HepG2 (cell line): ENCODE results near the gene DST. TPM values are rescaled to one million over a fixed set of nuclear protein-coding genes. Genes with fewer than 3 reads are reported as not detected.

Experiments
- EED ChIP-seq: sonication (generic); formaldehyde crosslinking; IDR thresholded peaks from 2 replicates; pipeline ENCODE4 v1.5.0; 2020; ENCODE audit warnings: mild to moderate bottlenecking, missing genetic modification reagents
- ELK4 ChIP-seq: sonication (generic); formaldehyde crosslinking; IDR thresholded peaks from 2 replicates; pipeline ENCODE4 v1.9.0; 2021; ENCODE audit warnings: missing genetic modification reagents, borderline replicate concordance
- HHEX ChIP-seq: IDR thresholded peaks from 2 replicates; pipeline ENCODE4 v1.6.1; 2016; ENCODE audit warnings: control low read depth
- MZF1 ChIP-seq: sonication (generic); formaldehyde crosslinking; IDR thresholded peaks from 2 replicates; pipeline ENCODE4 v1.8.1; 2023; ENCODE audit warnings: mild to moderate bottlenecking, missing genetic modification reagents, borderline replicate concordance
- REXO4 ChIP-seq: sonication (generic); formaldehyde crosslinking; IDR thresholded peaks from 2 replicates; pipeline ENCODE4 v1.8.0; 2022; ENCODE audit warnings: missing genetic modification reagents, mild to moderate bottlenecking, borderline replicate concordance
- SRF ChIP-seq: IDR thresholded peaks from 2 replicates; pipeline ENCODE4 v1.6.1; 2011; ENCODE audit warnings: mild to moderate bottlenecking, low read depth, low read length, moderate library complexity
- TBL1XR1 ChIP-seq: fragments of 150-350 bp; IDR thresholded peaks from 2 replicates; pipeline ENCODE4 v1.6.1; 2014; ENCODE audit warnings: borderline replicate concordance, low read length; ENCODE audit not compliant: partially characterized antibody
- ZNF124 ChIP-seq: sonication (generic); formaldehyde crosslinking; IDR thresholded peaks from 2 replicates; pipeline ENCODE4 v1.4.0; 2020; ENCODE audit warnings: missing genetic modification reagents
- ZNF232 ChIP-seq: sonication (generic); formaldehyde crosslinking; IDR thresholded peaks from 2 replicates; pipeline ENCODE4 v1.4.0; 2020; ENCODE audit warnings: missing genetic modification reagents, borderline replicate concordance
- ZNF337 ChIP-seq: sonication (generic); formaldehyde crosslinking; IDR thresholded peaks from 2 replicates; pipeline ENCODE4 v1.5.1; 2020; ENCODE audit warnings: missing genetic modification reagents, low read depth, mild to moderate bottlenecking, borderline replicate concordance
- ZNF670 ChIP-seq: sonication (generic); formaldehyde crosslinking; IDR thresholded peaks from 2 replicates; pipeline ENCODE4 v1.8.0; 2022; ENCODE audit warnings: mild to moderate bottlenecking, missing genetic modification reagents, borderline replicate concordance
- polyA plus RNA-seq, 8 experiments: library from polyadenylated mRNA; depleted of rRNA in 3 of 8; stranded (reverse) in 7 of 8; unstranded in 1 of 8; fragments of >200 nt; fragmentation: Illumina TruSeq in 4 of 8; extraction: Trizol in 4 of 8; gene quantifications; 2 replicates each; pipeline versions ENCODE4 v1.2.1 to v1.2.3, GENCODE V29; 2011 to 2016; ENCODE audit warnings: low read depth in 4 of 8, missing spikeins in 1 of 8, mixed read lengths in 1 of 8; ENCODE audit not compliant: insufficient read depth in 1 of 8
- total RNA-seq, 5 experiments: library from RNA; depleted of rRNA; stranded (reverse); fragments of >200 nt; fragmentation: Illumina TruSeq; extraction: Trizol; gene quantifications; 2 replicates each; pipeline ENCODE4 v1.2.3, GENCODE V29; 2016; ENCODE audit warnings: low read depth in 1 of 5
- TF ChIP-seq, protein P1 (sequence below): sonication (generic); formaldehyde crosslinking; IDR thresholded peaks from 2 replicates; pipeline ENCODE4 v1.5.0; 2020; ENCODE audit warnings: missing genetic modification reagents
- TF ChIP-seq, protein P2 (sequence below): sonication (generic); formaldehyde crosslinking; IDR thresholded peaks from 2 replicates; pipeline ENCODE4 v1.4.0; 2020; ENCODE audit warnings: missing genetic modification reagents, borderline replicate concordance

DST gene
- total and polyA plus RNA-seq, 2 of the 13 experiments (the other 11 are each of a cell fraction or from before 2014, with no cell fraction given): 64.4 to 89.0 TPM

- TF ChIP-seq ELK4 (no peak), SRF (no peak), ZNF232 (CRISPR knock-in tag) (no peak), MZF1 (CRISPR knock-in tag) (no peak), EED (CRISPR knock-in tag) (no peak), ZNF337 (no peak), TBL1XR1 (no peak), ZNF670 (CRISPR knock-in tag) (no peak), ZNF124 (CRISPR knock-in tag) (no peak), HHEX (CRISPR knock-in tag) (no peak), REXO4 (CRISPR knock-in tag) (no peak)
- TF ChIP-seq, protein P1, sequence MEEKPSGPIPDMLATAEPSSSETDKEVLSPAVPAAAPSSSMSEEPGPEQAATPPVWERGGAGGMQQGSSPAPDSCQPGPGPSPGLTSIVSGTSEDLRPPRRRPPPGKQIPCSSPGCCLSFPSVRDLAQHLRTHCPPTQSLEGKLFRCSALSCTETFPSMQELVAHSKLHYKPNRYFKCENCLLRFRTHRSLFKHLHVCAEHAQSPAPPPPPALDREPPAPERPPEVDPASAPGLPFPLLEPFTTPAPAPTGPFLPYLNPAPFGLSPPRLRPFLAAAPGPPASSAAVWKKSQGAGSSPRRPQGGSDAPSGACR: no peak
- TF ChIP-seq, protein P2, sequence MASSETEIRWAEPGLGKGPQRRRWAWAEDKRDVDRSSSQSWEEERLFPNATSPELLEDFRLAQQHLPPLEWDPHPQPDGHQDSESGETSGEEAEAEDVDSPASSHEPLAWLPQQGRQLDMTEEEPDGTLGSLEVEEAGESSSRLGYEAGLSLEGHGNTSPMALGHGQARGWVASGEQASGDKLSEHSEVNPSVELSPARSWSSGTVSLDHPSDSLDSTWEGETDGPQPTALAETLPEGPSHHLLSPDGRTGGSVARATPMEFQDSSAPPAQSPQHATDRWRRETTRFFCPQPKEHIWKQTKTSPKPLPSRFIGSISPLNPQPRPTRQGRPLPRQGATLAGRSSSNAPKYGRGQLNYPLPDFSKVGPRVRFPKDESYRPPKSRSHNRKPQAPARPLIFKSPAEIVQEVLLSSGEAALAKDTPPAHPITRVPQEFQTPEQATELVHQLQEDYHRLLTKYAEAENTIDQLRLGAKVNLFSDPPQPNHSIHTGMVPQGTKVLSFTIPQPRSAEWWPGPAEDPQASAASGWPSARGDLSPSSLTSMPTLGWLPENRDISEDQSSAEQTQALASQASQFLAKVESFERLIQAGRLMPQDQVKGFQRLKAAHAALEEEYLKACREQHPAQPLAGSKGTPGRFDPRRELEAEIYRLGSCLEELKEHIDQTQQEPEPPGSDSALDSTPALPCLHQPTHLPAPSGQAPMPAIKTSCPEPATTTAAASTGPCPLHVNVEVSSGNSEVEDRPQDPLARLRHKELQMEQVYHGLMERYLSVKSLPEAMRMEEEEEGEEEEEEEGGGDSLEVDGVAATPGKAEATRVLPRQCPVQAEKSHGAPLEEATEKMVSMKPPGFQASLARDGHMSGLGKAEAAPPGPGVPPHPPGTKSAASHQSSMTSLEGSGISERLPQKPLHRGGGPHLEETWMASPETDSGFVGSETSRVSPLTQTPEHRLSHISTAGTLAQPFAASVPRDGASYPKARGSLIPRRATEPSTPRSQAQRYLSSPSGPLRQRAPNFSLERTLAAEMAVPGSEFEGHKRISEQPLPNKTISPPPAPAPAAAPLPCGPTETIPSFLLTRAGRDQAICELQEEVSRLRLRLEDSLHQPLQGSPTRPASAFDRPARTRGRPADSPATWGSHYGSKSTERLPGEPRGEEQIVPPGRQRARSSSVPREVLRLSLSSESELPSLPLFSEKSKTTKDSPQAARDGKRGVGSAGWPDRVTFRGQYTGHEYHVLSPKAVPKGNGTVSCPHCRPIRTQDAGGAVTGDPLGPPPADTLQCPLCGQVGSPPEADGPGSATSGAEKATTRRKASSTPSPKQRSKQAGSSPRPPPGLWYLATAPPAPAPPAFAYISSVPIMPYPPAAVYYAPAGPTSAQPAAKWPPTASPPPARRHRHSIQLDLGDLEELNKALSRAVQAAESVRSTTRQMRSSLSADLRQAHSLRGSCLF (CRISPR knock-in tag): no peak
Observed at GRCh38 chr6:56416247-56416646, 226.4 kb downstream of the DST start (continued).
